Umbilical cord (tissue), 2 donors: Measurements from ENCODE around the gene ZBTB39. TPM values are rescaled to one million over a fixed set of nuclear protein-coding genes. Genes with fewer than 3 reads are reported as not detected.
A peak's percentile ranks its signal among the peaks of the same experiment; 100 is the strongest.
"Not testable (repeated sequence)": the region's sequence is repeated elsewhere in the genome, so short reads cannot be mapped to it uniquely, and the experiment has no call there.

ENCODE experiments used
- DNase-seq: peaks from one replicate; pipeline ENCODE4 v3.0.0-alpha.2; 2015; ENCODE audit warnings: low spot score
- total RNA-seq: library from RNA; depleted of rRNA; stranded (reverse); fragments of >200 nt; gene quantifications from one replicate; pipeline ENCODE4 v1.2.3, GENCODE V29; 2014; ENCODE audit warnings: low replicate concordance; ENCODE audit not compliant: insufficient read depth

ZBTB39 gene, protein sequence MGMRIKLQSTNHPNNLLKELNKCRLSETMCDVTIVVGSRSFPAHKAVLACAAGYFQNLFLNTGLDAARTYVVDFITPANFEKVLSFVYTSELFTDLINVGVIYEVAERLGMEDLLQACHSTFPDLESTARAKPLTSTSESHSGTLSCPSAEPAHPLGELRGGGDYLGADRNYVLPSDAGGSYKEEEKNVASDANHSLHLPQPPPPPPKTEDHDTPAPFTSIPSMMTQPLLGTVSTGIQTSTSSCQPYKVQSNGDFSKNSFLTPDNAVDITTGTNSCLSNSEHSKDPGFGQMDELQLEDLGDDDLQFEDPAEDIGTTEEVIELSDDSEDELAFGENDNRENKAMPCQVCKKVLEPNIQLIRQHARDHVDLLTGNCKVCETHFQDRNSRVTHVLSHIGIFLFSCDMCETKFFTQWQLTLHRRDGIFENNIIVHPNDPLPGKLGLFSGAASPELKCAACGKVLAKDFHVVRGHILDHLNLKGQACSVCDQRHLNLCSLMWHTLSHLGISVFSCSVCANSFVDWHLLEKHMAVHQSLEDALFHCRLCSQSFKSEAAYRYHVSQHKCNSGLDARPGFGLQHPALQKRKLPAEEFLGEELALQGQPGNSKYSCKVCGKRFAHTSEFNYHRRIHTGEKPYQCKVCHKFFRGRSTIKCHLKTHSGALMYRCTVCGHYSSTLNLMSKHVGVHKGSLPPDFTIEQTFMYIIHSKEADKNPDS
- total RNA-seq, result 6.7 TPM

GRCh38 chr12:57005980-57006808 is at the start of gene ZBTB39:
Gene ZBTB39 (minus strand): TSS chr12:57006546. CDS start chr12:57004917, 1,629 bp downstream.
- peak; percentile 47 for DNase-seq

- no peak for DNase-seq
Measured at GRCh38 chr12:57055824-57056223, 49.5 kb upstream of the ZBTB39 start.

DNA sequence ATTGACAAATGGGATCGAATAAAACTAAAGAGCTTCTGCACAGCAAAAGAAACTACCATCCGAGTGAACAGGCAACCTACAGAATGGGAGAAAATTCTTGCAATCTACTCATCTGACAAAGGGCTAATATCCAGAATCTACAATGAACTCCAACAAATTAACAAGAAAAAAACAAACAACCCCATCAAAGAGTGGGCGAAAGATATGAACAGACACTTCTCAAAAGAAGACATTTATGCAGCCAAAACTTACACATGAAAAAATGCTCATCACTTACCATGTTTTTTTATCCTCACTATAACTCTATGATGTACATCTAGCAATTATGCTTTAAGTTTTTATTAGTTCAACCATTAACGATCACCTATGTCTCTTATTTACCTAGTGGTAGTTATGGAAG is 47.6 kb upstream of the ZBTB39 start:
- DNase-seq, result not testable (repeated sequence)

- DNase-seq, result not testable (repeated sequence)
Measured at GRCh38 chr12:57053146-57053545, 46.8 kb upstream of the ZBTB39 start.

- no peak for DNase-seq
Measured at GRCh38 chr12:57051011-57051410, 44.7 kb upstream of the ZBTB39 start.

GRCh38 chr12:57049890-57050289 is 43.5 kb upstream of the ZBTB39 start, which contains the start of gene MYO1A:
Gene MYO1A (minus strand): TSS chr12:57050129. CDS start chr12:57048323, 1,806 bp downstream.
- no peak for DNase-seq

- no peak for DNase-seq
Measured at GRCh38 chr12:57049119-57049446, 42.7 kb upstream of the ZBTB39 start.

- DNase-seq, result no peak
Measured at GRCh38 chr12:57048423-57049118, 42.2 kb upstream of the ZBTB39 start.

GRCh38 chr12:57047981-57048380 is 41.6 kb upstream of the ZBTB39 start:
- no peak for DNase-seq

DNA sequence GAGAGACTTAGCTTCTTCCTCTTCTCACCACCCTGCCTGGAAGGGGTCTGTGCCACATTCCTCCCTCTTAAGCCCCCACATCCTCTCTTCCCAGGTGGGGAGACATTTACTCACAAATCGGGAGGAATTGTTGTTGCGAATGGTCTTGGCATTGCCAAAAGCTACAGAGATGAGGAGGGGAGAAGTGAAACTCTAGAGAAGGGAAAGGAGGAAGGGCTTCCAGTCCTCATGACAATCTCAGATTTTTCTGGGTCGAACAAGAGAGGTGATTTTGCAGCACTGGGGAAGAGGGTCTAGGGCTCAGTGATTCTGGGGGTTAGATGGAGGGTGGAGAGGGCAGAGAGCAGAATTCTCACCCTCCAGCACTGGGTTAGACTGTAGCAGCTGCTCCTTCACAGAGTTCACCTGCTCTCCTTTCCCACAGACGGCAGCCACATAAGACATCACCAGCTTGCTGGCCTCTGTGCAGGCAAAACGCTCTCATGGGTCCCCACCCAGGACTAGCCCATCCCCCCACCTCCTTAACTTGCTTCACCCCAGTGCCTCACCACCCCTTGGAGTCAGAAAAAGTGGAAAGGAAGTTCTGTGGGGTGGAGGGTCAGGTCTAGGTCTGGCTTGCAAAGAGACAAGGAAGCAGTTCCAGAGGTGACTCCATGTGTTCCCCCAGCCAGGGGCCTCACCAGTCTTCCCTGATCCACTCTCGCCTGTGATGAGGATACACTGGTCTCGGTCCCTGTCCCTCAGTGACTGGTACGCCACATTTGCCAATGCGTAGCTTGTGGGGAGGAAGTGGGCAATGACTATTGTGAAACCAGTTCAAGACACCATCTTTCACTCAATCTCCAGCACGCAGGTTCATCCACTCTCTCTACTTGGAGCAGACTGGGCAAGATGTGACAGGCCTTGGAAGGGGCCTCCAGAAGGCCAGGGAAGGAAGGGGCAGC is 40.9 kb upstream of the ZBTB39 start:
- DNase-seq, result no peak

DNA sequence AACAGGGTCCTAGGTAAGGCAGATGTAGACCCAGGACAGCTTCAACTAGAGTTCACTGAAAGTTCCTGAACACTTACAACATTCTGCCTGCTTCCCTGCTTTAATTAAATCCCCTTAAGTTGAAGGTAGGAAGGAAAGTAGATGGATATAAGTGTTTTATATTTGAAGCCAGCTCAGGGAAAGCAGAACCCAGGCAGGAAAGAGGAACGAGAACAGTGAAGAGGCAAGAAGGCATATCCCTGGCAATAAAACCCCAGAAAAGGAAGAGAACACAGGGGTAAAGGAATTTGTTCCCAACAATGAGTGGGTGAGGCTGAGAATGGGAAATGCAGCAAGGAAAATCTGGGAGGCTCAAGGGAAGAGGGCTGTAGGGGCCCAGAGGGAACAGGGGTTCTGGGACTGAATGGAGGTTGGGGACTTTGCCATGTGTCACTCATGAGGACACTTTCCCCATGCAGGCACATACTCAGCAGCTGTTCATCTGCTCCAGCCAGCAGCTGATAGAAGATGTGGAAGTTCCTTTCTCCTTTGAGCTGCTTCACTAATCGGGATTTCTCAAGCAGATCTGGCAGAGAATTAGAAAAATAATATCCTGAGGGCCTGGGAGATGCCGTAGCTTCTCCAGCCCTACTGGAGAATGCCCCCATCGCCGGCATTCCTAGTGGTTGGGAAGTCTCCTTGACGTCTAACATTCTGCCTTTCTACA is 39.9 kb upstream of the ZBTB39 start:
- DNase-seq, result no peak

DNA sequence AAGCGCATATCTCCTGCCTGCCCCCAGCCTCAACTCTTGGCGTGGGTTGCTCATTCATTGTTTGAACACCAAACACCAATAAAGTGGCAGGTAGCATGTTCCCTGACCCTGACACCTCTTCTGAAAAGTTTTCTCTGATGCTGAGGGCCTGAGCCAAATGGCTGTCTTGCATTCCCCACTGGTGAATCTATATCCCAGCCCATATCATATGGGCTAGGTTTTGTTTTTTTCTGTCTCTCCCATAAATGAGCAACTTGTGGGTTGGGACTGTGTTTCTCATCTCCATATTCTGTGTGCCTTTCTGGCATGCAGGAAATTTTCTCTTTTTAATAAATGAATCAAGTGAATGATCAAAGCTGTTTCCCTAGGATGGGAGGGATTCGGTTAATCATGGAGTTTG is 38.5 kb upstream of the ZBTB39 start:
- DNase-seq, result no peak

GRCh38 chr12:57044468-57044867 is 38.1 kb upstream of the ZBTB39 start:
- peak; percentile 74 for DNase-seq

GRCh38 chr12:57042695-57043094 is 36.3 kb upstream of the ZBTB39 start:
- DNase-seq, result no peak

GRCh38 chr12:57040750-57041149 is 34.4 kb upstream of the ZBTB39 start:
- no peak for DNase-seq

- no peak for DNase-seq
Measured at GRCh38 chr12:57040211-57040610, 33.9 kb upstream of the ZBTB39 start.

GRCh38 chr12:57039016-57039798 is 32.9 kb upstream of the ZBTB39 start:
- DNase-seq, result no peak

- no peak for DNase-seq
Measured at GRCh38 chr12:57037264-57037663, 30.9 kb upstream of the ZBTB39 start.

GRCh38 chr12:57033431-57033830 is 27.1 kb upstream of the ZBTB39 start:
- no peak for DNase-seq
